Glutamatergic neuron (in vitro differentiated cells): ENCODE results near the gene TTC27. TPM values are rescaled to one million over a fixed set of nuclear protein-coding genes. Genes with fewer than 3 reads are reported as not detected.
"Not testable (repeated sequence)": the region's sequence is repeated elsewhere in the genome, so short reads cannot be mapped to it uniquely, and the experiment has no call there.

Source experiments
- DNase-seq: peaks from one replicate; pipeline ENCODE4 v3.0.0; 2022
- H3K27ac Mint-ChIP-seq: one replicate; pipeline ENCODE4 v1.8.0; 2020; ENCODE audit warnings: mild to moderate bottlenecking, mixed read lengths, inconsistent platforms; ENCODE audit not compliant: unreplicated experiment
- H3K27me3 Mint-ChIP-seq: one replicate; pipeline ENCODE4 v1.8.0; 2020; ENCODE audit warnings: mild to moderate bottlenecking, moderate library complexity, mixed read lengths, inconsistent platforms; ENCODE audit not compliant: unreplicated experiment
- H3K36me3 Mint-ChIP-seq: one replicate; pipeline ENCODE4 v1.8.0; 2020; ENCODE audit warnings: mild to moderate bottlenecking, mixed read lengths, inconsistent platforms; ENCODE audit not compliant: unreplicated experiment
- H3K4me1 Mint-ChIP-seq: one replicate; pipeline ENCODE4 v1.8.0; 2020; ENCODE audit warnings: mild to moderate bottlenecking, low read depth, mixed read lengths, inconsistent platforms; ENCODE audit not compliant: unreplicated experiment
- H3K4me3 Mint-ChIP-seq: one replicate; pipeline ENCODE4 v1.8.0; 2020; ENCODE audit warnings: mild to moderate bottlenecking, mixed read lengths, inconsistent platforms; ENCODE audit not compliant: unreplicated experiment
- H3K9me3 Mint-ChIP-seq: one replicate; pipeline ENCODE4 v1.8.0; 2020; ENCODE audit warnings: mild to moderate bottlenecking, moderate library complexity, mixed read lengths, inconsistent platforms; ENCODE audit not compliant: unreplicated experiment
- CTCF ChIP-seq: fragments of 200-600 bp; sonication (generic); IDR thresholded peaks from one replicate; pipeline ENCODE4 v1.5.0; 2021; ENCODE audit not compliant: partially characterized antibody, unreplicated experiment
- total RNA-seq: library from RNA; stranded (reverse); fragmentation: NEBNext Ultra II Directional; extraction: Animal tissue kit (Norgen Biotek cat#: 25700); gene quantifications from one replicate; pipeline ENCODE4 v1.2.1, GENCODE V29; 2021; ENCODE audit not compliant: unreplicated experiment

Gene TTC27
- total RNA-seq, 1 donor from 2014 or later, result 8.3 TPM

GRCh38 chr2:32721376-32721775 lies 93.5 kb downstream of the TTC27 start:
- no peak for DNase-seq
- Mint-ChIP-seq H3K4me3 (no peak overlapping the region), H3K27me3 (no peaks in the 10 kb centered on the region), H3K4me1 (no peaks in the 10 kb centered on the region), H3K9me3 (peaks cover 2% of the 10 kb centered on the region), H3K36me3 (peaks cover 6% of the 10 kb centered on the region), H3K27ac (no peak overlapping the region)
- no peak for TF ChIP-seq CTCF

GRCh38 chr2:32723467-32724079 lies 95.7 kb downstream of the TTC27 start:
- no peaks in the 10 kb centered on the region for H3K27me3 Mint-ChIP-seq
- no peak for TF ChIP-seq CTCF
- no peak overlapping the region for H3K4me3 Mint-ChIP-seq

GRCh38 chr2:32726678-32727077 lies 98.8 kb downstream of the TTC27 start:
- H3K27ac Mint-ChIP-seq, H3K27me3 Mint-ChIP-seq, H3K4me1 Mint-ChIP-seq, DNase-seq, H3K9me3 Mint-ChIP-seq, H3K4me3 Mint-ChIP-seq, H3K36me3 Mint-ChIP-seq: not testable (repeated sequence)

More at GRCh38 chr2:32723467-32724079, 95.7 kb downstream of the TTC27 start:
- Mint-ChIP-seq H3K36me3 (peaks cover 10% of the 10 kb centered on the region), H3K27ac (no peak overlapping the region), H3K9me3 (peaks cover 4% of the 10 kb centered on the region), H3K4me1 (no peaks in the 10 kb centered on the region)
- no peak for DNase-seq

- H3K36me3 Mint-ChIP-seq, result peaks cover 10% of the 10 kb centered on the region
- DNase-seq, result no peak
- no peak overlapping the region for H3K27ac Mint-ChIP-seq
- no peak for TF ChIP-seq CTCF
- no peaks in the 10 kb centered on the region for H3K27me3 Mint-ChIP-seq
- no peak overlapping the region for H3K4me3 Mint-ChIP-seq
- no peaks in the 10 kb centered on the region for H3K4me1 Mint-ChIP-seq
- H3K9me3 Mint-ChIP-seq, result peaks cover 3% of the 10 kb centered on the region
These were observed 99.3 kb downstream of the TTC27 start for GRCh38 chr2:32727157-32727556.

GRCh38 chr2:32730958-32731357 lies 103.1 kb downstream of the TTC27 start:
- H3K27ac Mint-ChIP-seq, H3K36me3 Mint-ChIP-seq: not testable (repeated sequence)

GRCh38 chr2:32732120-32732519 lies 104.3 kb downstream of the TTC27 start:
- no peaks in the 10 kb centered on the region for H3K9me3 Mint-ChIP-seq
- H3K36me3 Mint-ChIP-seq, result no peaks in the 10 kb centered on the region
- no peak for TF ChIP-seq CTCF
- no peak for DNase-seq
- no peak overlapping the region for H3K27ac Mint-ChIP-seq
- H3K27me3 Mint-ChIP-seq, result no peaks in the 10 kb centered on the region
- H3K4me3 Mint-ChIP-seq, result no peak overlapping the region
- H3K4me1 Mint-ChIP-seq, result no peaks in the 10 kb centered on the region

More at GRCh38 chr2:32730958-32731357, 103.1 kb downstream of the TTC27 start:
- H3K4me3 Mint-ChIP-seq, H3K4me1 Mint-ChIP-seq, H3K27me3 Mint-ChIP-seq, H3K9me3 Mint-ChIP-seq, DNase-seq: not testable (repeated sequence)
